Measurements from ENCODE around the gene IL24. TPM values are rescaled to one million over a fixed set of nuclear protein-coding genes. Genes with fewer than 3 reads are reported as not detected.

The IL24 gene
- total RNA-seq, 1 donor from 2014 or later: not detected

- H3K36me3 Mint-ChIP-seq: no peaks in the 10 kb centered on the region
- DNase-seq (ENCODE audit: low spot score in 2 of 2, unreplicated experiment in 2 of 2): no peak
- H3K4me1 Mint-ChIP-seq: peaks cover 5% of the 10 kb centered on the region
- peak overlapping the region; percentile 40 for H3K4me3 Mint-ChIP-seq
- no peaks in the 10 kb centered on the region for H3K9me3 Mint-ChIP-seq
- peaks cover 88% of the 10 kb centered on the region for H3K27me3 Mint-ChIP-seq (ENCODE audit: low read depth)
- no peak for TF ChIP-seq CTCF (IDR thresholded peaks at IDR 0.05; ENCODE audit: unreplicated experiment)
- H3K27ac Mint-ChIP-seq: no peak overlapping the region
These were observed 12.7 kb downstream of the IL24 start for GRCh38 chr1:206909883-206910318.

GRCh38 chr1:206911064-206911663, 13.9 kb downstream of the IL24 start:
- peaks cover 88% of the 10 kb centered on the region for H3K27me3 Mint-ChIP-seq (ENCODE audit: low read depth)
- H3K9me3 Mint-ChIP-seq: no peaks in the 10 kb centered on the region
- no peak overlapping the region for H3K27ac Mint-ChIP-seq
- peaks cover 5% of the 10 kb centered on the region for H3K4me1 Mint-ChIP-seq
- no peak overlapping the region for H3K4me3 Mint-ChIP-seq
- H3K36me3 Mint-ChIP-seq: no peaks in the 10 kb centered on the region
- no peak for DNase-seq (ENCODE audit: low spot score in 2 of 2, unreplicated experiment in 2 of 2)
- peak; percentile 97 for TF ChIP-seq CTCF (IDR thresholded peaks at IDR 0.05; ENCODE audit: unreplicated experiment)

- peak in 1 of 2 experiments; percentile 61 for DNase-seq (ENCODE audit: low spot score in 2 of 2, unreplicated experiment in 2 of 2)
- Mint-ChIP-seq H3K4me1 (peaks cover 5% of the 10 kb centered on the region), H3K4me3 (no peak overlapping the region), H3K27me3 (ENCODE audit: low read depth) (peaks cover 91% of the 10 kb centered on the region), H3K9me3 (no peaks in the 10 kb centered on the region), H3K36me3 (no peaks in the 10 kb centered on the region), H3K27ac (no peak overlapping the region)
- peak; percentile 88 for TF ChIP-seq CTCF (IDR thresholded peaks at IDR 0.05; ENCODE audit: unreplicated experiment)
These were observed 15.3 kb downstream of the IL24 start for GRCh38 chr1:206912445-206913095.

- no peak overlapping the region for H3K27ac Mint-ChIP-seq
- no peaks in the 10 kb centered on the region for H3K36me3 Mint-ChIP-seq
- H3K27me3 Mint-ChIP-seq (ENCODE audit: low read depth): peaks cover 86% of the 10 kb centered on the region
- H3K4me1 Mint-ChIP-seq: peaks cover 1% of the 10 kb centered on the region
- H3K4me3 Mint-ChIP-seq: no peak overlapping the region
- DNase-seq (ENCODE audit: low spot score in 2 of 2, unreplicated experiment in 2 of 2): no peak
- TF ChIP-seq CTCF (IDR thresholded peaks at IDR 0.05; ENCODE audit: unreplicated experiment): no peak
- no peaks in the 10 kb centered on the region for H3K9me3 Mint-ChIP-seq
These were observed 16.7 kb downstream of the IL24 start for GRCh38 chr1:206913766-206914537.

GRCh38 chr1:206915030-206915735, 17.9 kb downstream of the IL24 start:
- TF ChIP-seq CTCF (IDR thresholded peaks at IDR 0.05; ENCODE audit: unreplicated experiment): no peak
- Mint-ChIP-seq H3K27me3 (ENCODE audit: low read depth) (peaks cover 76% of the 10 kb centered on the region), H3K9me3 (no peaks in the 10 kb centered on the region), H3K36me3 (no peaks in the 10 kb centered on the region), H3K4me3 (no peak overlapping the region), H3K27ac (no peak overlapping the region), H3K4me1 (no peaks in the 10 kb centered on the region)
- DNase-seq (ENCODE audit: low spot score in 2 of 2, unreplicated experiment in 2 of 2): no peak

All from mesothelial cell of epicardium (in vitro differentiated cells).